Activated naive CD8-positive, alpha-beta T cell (primary cell): ENCODE data around the gene DNM3.

ENCODE experiments used
- H3K27ac Mint-ChIP-seq: one replicate; pipeline ENCODE4 v1.8.0; 2021; ENCODE audit warnings: mixed read lengths
- H3K27me3 Mint-ChIP-seq: one replicate; pipeline ENCODE4 v1.8.0; 2021; ENCODE audit warnings: mixed read lengths
- H3K36me3 Mint-ChIP-seq: one replicate; pipeline ENCODE4 v1.8.0; 2021; ENCODE audit warnings: mixed read lengths
- H3K4me1 Mint-ChIP-seq: one replicate; pipeline ENCODE4 v1.8.0; 2021; ENCODE audit warnings: low read depth, mixed read lengths
- H3K4me3 Mint-ChIP-seq: one replicate; pipeline ENCODE4 v1.8.0; 2021; ENCODE audit warnings: mild to moderate bottlenecking, mixed read lengths
- H3K9me3 Mint-ChIP-seq: one replicate; pipeline ENCODE4 v1.8.0; 2021; ENCODE audit warnings: low read depth, mixed read lengths

The DNM3 gene

GRCh38 chr1:172266528-172267174 lies 425.4 kb downstream of the DNM3 start:
- Mint-ChIP-seq H3K4me3 (no peak overlapping the region), H3K27me3 (peaks cover 2% of the 10 kb centered on the region), H3K36me3 (peaks cover 2% of the 10 kb centered on the region), H3K9me3 (no peaks in the 10 kb centered on the region), H3K27ac (no peak overlapping the region), H3K4me1 (peaks cover 7% of the 10 kb centered on the region)

- Mint-ChIP-seq H3K9me3 (no peaks in the 10 kb centered on the region), H3K4me1 (peaks cover 7% of the 10 kb centered on the region), H3K27ac (no peak overlapping the region), H3K27me3 (peaks cover 2% of the 10 kb centered on the region), H3K4me3 (no peak overlapping the region), H3K36me3 (peaks cover 2% of the 10 kb centered on the region)
Measured at GRCh38 chr1:172268237-172268636, 426.9 kb downstream of the DNM3 start.

- H3K36me3 Mint-ChIP-seq = no peaks in the 10 kb centered on the region
- H3K4me1 Mint-ChIP-seq = peaks cover 12% of the 10 kb centered on the region
- H3K27me3 Mint-ChIP-seq = peaks cover 2% of the 10 kb centered on the region
- H3K9me3 Mint-ChIP-seq = no peaks in the 10 kb centered on the region
- no peak overlapping the region for H3K4me3 Mint-ChIP-seq
- no peak overlapping the region for H3K27ac Mint-ChIP-seq
Measured at GRCh38 chr1:172269084-172269483, 427.8 kb downstream of the DNM3 start.

GRCh38 chr1:172269644-172270043 lies 428.3 kb downstream of the DNM3 start:
- Mint-ChIP-seq H3K27ac (no peak overlapping the region), H3K27me3 (peaks cover 2% of the 10 kb centered on the region), H3K9me3 (no peaks in the 10 kb centered on the region), H3K4me1 (peaks cover 15% of the 10 kb centered on the region), H3K4me3 (no peak overlapping the region), H3K36me3 (no peaks in the 10 kb centered on the region)

- Mint-ChIP-seq H3K27ac (no peak overlapping the region), H3K36me3 (no peaks in the 10 kb centered on the region)
Measured at GRCh38 chr1:172270605-172271004, 429.3 kb downstream of the DNM3 start.

GRCh38 chr1:172272087-172272486 lies 430.8 kb downstream of the DNM3 start:
- Mint-ChIP-seq H3K9me3 (no peaks in the 10 kb centered on the region), H3K36me3 (no peaks in the 10 kb centered on the region), H3K4me3 (no peak overlapping the region), H3K27ac (no peak overlapping the region), H3K27me3 (peaks cover 2% of the 10 kb centered on the region), H3K4me1 (peaks cover 11% of the 10 kb centered on the region)

More at GRCh38 chr1:172270605-172271004, 429.3 kb downstream of the DNM3 start:
- peaks cover 15% of the 10 kb centered on the region for H3K4me1 Mint-ChIP-seq
- H3K9me3 Mint-ChIP-seq = no peaks in the 10 kb centered on the region
- no peak overlapping the region for H3K4me3 Mint-ChIP-seq
- peaks cover 2% of the 10 kb centered on the region for H3K27me3 Mint-ChIP-seq

GRCh38 chr1:172273647-172274396 lies 432.5 kb downstream of the DNM3 start:
- no peak overlapping the region for H3K27ac Mint-ChIP-seq

GRCh38 chr1:172275478-172275877 lies 434.2 kb downstream of the DNM3 start:
- H3K27me3 Mint-ChIP-seq = no peaks in the 10 kb centered on the region
- H3K9me3 Mint-ChIP-seq = no peaks in the 10 kb centered on the region
- H3K27ac Mint-ChIP-seq = no peak overlapping the region
- H3K4me1 Mint-ChIP-seq = peaks cover 9% of the 10 kb centered on the region
- H3K36me3 Mint-ChIP-seq = no peaks in the 10 kb centered on the region
- H3K4me3 Mint-ChIP-seq = no peak overlapping the region

More at GRCh38 chr1:172273647-172274396, 432.5 kb downstream of the DNM3 start:
- H3K4me1 Mint-ChIP-seq = peaks cover 9% of the 10 kb centered on the region
- no peak overlapping the region for H3K4me3 Mint-ChIP-seq
- no peaks in the 10 kb centered on the region for H3K27me3 Mint-ChIP-seq
- H3K9me3 Mint-ChIP-seq = no peaks in the 10 kb centered on the region
- H3K36me3 Mint-ChIP-seq = no peaks in the 10 kb centered on the region

GRCh38 chr1:172276120-172276818 lies 435.0 kb downstream of the DNM3 start:
- no peak overlapping the region for H3K4me3 Mint-ChIP-seq
- H3K36me3 Mint-ChIP-seq = no peaks in the 10 kb centered on the region
- no peak overlapping the region for H3K27ac Mint-ChIP-seq
- H3K27me3 Mint-ChIP-seq = no peaks in the 10 kb centered on the region
- no peaks in the 10 kb centered on the region for H3K9me3 Mint-ChIP-seq
- H3K4me1 Mint-ChIP-seq = peaks cover 8% of the 10 kb centered on the region

GRCh38 chr1:172277275-172277674 lies 436.0 kb downstream of the DNM3 start:
- no peaks in the 10 kb centered on the region for H3K36me3 Mint-ChIP-seq

GRCh38 chr1:172277989-172278388 lies 436.7 kb downstream of the DNM3 start:
- Mint-ChIP-seq H3K27ac (no peak overlapping the region), H3K27me3 (no peaks in the 10 kb centered on the region), H3K4me3 (no peak overlapping the region)

More at GRCh38 chr1:172277275-172277674, 436.0 kb downstream of the DNM3 start:
- Mint-ChIP-seq H3K9me3 (no peaks in the 10 kb centered on the region), H3K27ac (no peak overlapping the region), H3K4me1 (peaks cover 8% of the 10 kb centered on the region), H3K4me3 (no peak overlapping the region), H3K27me3 (no peaks in the 10 kb centered on the region)

GRCh38 chr1:172278478-172278877 lies 437.2 kb downstream of the DNM3 start:
- Mint-ChIP-seq H3K27me3 (no peaks in the 10 kb centered on the region), H3K4me1 (peaks cover 6% of the 10 kb centered on the region), H3K4me3 (no peak overlapping the region), H3K27ac (no peak overlapping the region), H3K36me3 (no peaks in the 10 kb centered on the region), H3K9me3 (no peaks in the 10 kb centered on the region)

More at GRCh38 chr1:172277989-172278388, 436.7 kb downstream of the DNM3 start:
- Mint-ChIP-seq H3K9me3 (no peaks in the 10 kb centered on the region), H3K4me1 (peaks cover 8% of the 10 kb centered on the region), H3K36me3 (no peaks in the 10 kb centered on the region)

- Mint-ChIP-seq H3K4me1 (no peaks in the 10 kb centered on the region), H3K4me3 (no peak overlapping the region), H3K27me3 (no peaks in the 10 kb centered on the region), H3K36me3 (no peaks in the 10 kb centered on the region), H3K9me3 (no peaks in the 10 kb centered on the region), H3K27ac (no peak overlapping the region)
Measured at GRCh38 chr1:172279939-172280636, 438.8 kb downstream of the DNM3 start.

- Mint-ChIP-seq H3K27me3 (no peaks in the 10 kb centered on the region), H3K27ac (no peak overlapping the region), H3K4me3 (no peak overlapping the region), H3K36me3 (no peaks in the 10 kb centered on the region), H3K4me1 (no peaks in the 10 kb centered on the region), H3K9me3 (no peaks in the 10 kb centered on the region)
Measured at GRCh38 chr1:172283766-172284165, 442.5 kb downstream of the DNM3 start.
